NCI-H2227 (cell line): ENCODE measurements around the gene MOB1B.
A peak's percentile ranks its signal among the peaks of the same experiment; 100 is the strongest.
"Not testable (repeated sequence)": the region's sequence is repeated elsewhere in the genome, so short reads cannot be mapped to it uniquely, and the experiment has no call there.

ENCODE experiments used
- DNase-seq: peaks from one replicate; lab custom pipeline; 2025; ENCODE audit not compliant: unreplicated experiment; lab: John Stamatoyannopoulos, UW

The MOB1B gene

DNA sequence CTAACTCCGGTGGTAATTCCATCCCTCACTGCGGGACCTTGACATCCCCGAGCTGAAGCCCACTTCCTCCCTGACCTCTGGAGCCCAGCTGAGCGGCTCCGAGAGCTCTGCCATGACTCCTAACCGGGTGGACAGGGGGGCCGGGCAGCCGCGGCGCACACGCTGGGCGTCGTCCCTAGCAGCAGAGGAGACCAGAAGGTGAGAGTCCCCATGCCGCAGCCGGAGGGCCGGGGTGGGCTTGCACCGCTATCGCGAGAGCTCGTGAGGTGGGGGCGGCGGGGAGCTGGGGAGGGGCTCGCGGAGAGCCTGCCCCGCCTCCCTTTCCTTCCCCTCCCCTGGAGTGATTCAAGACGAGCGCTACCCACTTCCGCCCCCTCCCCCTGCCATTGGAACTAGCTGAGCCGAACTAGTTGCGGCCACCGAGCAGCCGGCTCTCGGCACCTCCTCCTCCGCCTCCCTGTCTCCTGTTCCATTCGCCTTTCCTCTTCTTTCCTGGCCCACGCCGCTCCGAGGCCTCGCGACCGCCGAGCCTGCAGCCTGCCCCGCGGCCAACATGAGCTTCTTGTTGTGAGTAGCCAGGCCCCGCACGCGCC, at the start of gene MOB1B:
MOB1B (plus strand) TSS at position 386 of the 593 bp plus-strand sequence; CDS start at position 554, 168 bp downstream.
- DNase-seq, result peak; percentile 88

DNA sequence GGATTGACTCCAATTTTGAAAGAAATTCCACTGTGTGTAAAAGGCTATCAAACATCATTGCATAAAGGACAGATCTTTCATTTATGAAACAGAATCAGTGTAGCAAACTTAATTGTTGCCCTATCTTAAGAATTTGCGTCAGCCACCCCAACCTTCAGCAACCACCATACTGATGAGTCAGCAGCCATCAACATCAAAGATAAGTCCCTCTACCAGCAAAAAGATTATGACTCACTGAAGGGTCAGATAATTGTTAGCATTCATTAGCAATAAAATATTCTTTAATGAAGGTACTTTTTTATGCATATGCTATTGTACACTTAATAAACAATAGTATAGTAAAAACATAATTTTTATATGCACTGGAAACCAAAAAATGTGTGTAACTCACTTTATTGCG, 46.7 kb upstream of the MOB1B start:
- no peak for DNase-seq

DNA sequence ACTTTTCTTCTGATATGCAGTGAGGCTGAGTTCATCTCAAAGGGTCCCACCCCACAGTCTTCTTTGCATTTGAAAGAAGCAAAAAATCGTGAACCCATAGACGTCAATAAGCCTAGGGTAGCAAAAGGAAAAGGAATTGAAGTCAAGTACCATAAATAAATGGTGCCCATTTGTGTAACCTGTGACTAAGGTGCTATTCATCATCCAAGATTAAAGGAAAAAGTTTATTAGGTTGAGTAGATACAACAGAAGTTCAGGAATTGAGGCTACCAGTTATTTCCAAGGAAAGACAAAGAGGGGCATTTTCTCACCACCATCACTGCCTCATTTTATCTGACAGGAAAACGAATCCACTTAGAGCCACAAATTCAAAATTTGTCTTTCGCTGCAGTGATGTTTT, 43.7 kb upstream of the MOB1B start:
- no peak for DNase-seq

DNA sequence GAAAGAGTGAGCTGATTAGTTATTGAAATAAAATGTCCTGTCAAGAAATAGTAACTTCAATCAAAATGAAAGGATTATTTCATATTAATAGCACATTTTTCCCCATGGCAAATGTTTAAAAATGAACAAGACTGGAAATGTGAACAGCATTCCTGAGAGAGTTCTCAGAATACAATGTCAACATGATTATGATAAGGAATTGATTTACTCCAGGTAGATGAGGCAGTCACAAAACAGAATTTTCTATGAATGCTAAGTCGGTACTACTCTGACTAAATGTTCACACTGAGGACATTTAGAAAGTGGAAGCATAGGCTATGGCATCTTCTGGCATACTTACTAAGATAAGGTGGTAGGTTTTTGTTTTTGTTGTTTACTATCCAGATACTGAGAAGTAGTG, 43.1 kb upstream of the MOB1B start:
- no peak for DNase-seq

DNA sequence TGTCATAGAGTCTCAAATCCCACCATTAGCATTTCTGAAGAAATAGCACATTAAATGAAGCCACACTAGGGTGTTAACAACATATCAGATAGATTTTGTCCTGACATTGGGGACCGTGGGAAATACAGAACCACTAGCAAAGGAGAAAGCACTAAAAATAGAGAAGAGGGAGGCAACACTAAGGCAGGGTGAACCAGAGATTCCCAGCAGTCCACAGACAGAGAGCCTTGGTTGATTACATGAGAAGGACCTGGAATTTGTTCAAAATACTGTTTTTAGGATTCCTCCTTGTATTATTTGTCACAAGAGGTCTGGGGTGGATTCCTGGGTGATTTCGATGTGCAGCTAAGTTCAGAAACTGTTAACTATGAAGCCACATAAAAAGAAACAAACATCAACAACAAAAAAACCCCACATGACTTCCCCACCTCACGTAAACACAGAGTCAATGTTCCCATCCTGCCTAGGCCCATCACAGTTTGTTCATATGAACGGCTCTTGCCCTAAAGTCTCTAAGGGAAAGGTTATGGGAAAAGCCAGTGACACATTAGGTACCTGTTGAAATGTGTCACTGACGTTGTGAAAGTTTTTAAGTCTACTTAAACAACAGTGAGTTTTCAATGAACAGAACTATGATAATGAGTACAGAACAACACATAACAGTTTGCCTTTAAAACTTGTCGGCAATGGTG, 38.9 kb upstream of the MOB1B start:
- DNase-seq, result no peak

DNA sequence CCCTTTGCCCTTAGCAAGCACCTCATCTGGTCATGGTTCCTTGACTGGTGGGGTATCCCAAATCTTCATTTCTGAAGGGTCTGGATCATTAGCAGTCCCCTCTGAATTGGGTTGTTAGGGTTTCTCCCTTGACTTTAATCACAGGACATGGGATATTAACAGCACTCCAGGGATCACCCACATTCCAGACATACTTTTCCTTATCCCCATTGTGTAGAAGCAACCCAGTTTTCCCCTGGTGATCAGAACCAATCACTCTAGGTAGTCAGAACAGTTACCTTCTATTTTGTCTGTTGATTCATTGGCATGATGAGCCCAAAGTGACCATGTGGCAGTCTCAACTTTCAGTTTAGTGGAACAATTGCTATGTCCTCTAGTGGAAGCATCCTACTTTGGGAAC, 33.4 kb upstream of the MOB1B start:
- DNase-seq, result no peak

DNA sequence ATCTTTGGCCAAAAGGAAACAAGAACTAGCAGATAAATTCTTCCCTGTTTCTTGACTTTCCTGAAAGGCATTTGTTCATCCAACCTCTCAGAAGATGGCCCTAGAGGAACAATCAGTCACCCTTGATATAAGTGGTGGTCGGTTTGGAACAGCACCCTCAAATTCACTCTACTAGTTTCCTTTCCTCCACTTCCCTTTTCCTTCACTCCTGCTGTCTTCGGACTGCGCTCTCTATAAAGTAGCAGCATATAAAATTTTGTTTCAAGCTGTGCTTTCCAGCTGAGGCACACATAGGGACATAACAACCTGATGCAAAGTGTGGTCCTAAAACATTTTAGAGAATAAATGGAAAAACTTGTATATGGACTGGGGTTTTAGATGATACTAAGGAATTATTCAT, 29.0 kb upstream of the MOB1B start:
- no peak for DNase-seq

DNA sequence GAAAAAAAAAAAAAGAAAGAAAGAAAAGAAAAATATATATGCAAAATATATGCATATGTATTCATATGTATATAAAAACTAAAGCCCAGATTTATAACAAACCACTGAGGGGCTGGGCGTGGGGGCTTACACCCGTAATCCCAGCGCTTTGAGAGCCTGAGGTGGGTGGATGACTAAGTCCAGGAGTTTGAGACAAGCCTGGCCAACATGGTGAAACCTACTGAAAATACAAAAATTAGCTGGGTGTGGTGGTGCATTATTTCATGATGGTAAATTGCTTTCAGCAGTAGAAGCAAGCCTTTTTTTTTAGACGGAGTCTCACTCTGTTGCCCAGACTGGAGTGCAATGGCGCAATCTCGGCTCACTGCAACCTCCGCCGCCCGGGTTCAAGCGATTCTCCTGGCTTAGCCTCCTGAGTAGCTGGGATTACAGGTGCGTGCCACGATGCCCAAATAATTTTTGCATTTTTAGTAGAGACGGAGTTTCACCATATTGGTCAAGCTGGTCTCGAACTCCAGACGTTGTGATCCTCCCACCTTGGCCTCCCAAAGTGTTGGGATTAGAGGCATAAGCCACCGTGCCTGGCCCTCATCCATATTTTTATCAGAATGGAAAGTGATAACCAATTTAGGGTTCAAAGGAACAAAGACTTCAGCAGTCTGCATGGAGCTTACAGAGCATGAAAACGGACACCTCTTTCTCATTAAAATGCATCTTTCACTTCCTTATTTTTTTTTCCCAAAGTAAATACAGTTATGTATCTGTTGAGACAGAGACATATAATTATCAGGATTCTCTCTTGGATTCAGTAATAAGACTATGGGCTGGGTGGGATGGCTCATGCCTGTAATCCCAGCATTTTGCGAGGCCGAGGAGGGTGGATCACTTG, 27.7 kb upstream of the MOB1B start:
- DNase-seq, result no peak

DNA sequence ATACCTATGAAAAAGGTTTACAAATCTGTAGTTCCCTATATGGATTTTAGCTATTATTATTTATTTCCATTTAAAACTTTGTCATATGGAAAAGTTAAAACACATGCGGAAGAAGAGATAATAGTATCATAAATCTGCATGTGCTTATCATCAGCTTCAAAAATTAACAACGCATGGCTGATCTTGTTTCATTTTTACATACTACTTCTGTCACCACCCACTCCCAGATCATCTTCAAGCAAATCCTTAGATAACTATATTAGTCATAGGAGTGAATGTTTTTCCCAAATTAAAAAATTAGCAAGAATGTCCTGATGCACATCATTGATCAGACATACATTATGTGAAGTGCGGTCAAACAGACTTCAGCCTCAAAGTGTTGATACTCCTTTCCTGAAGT, 24.6 kb upstream of the MOB1B start:
- DNase-seq, result no peak

DNA sequence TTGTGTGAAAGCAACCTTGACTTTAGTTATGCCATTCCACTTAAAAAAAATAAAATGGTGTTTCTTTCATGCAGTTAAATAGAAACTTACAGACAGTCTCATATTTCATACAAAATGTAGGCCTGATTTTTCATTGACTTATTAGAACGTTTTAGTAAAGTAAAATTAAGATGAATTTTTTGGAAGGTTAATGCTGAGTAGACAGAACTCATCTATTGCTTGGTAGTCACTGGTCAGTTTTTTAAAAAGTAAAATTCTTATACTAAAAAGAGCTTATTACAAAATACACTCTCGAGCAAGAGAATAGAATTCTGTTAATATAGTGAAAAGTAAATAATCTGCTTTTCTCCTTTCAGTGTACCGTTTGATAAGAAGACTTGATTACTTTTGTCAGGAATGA, 21.4 kb upstream of the MOB1B start:
- DNase-seq, result no peak

DNA sequence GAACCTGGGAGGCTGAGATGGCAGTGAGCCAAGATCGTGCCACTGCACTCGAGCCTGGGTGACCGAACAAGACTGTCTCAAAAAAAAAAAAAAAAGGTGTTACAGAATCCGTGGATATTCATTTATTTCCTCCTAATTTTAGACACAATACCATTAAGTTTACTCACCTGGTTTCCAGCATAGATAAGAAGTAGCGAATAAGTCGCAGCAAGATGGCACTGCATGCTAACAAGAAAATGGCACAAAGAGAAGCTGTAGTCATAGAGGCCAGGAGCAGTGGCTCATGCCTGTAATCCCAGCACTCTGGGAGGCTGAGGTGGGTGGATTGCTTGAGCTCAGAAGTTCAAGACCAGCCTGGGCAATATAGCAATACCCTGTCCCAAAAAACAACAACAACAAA, 17.0 kb upstream of the MOB1B start:
- no peak for DNase-seq

DNA sequence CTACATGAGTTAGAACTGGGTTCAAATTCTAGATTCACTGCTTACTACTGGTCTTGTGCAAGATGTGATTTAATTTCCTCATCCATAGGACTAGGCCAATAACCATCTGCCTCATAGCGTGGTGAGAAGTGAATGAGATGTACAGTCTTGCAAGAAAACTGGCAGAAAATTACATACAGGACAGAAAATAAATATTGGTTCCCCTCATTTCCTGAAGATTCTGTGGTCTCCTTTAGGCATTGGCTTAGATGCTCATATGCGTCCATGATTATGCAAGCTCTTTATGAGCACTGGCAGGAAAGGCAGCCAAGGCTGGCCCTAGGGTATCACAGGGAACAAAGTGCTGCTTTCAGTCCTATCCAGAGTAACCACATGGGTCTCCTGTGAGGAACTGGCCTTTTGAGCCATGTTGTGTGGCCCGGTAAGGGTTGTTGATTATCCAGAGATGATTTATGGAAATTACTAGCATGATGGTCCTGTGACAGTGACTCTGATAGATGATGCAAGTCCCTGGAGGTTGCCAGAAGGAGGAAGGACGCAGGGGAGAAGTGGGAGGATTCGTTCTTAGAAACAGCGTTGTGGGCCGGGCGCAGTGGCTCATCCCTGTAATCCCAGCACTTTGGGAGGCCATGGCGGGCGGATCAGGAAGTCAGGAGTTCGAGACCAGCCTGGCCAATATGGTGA, 9.9 kb upstream of the MOB1B start:
- DNase-seq, result no peak

DNA sequence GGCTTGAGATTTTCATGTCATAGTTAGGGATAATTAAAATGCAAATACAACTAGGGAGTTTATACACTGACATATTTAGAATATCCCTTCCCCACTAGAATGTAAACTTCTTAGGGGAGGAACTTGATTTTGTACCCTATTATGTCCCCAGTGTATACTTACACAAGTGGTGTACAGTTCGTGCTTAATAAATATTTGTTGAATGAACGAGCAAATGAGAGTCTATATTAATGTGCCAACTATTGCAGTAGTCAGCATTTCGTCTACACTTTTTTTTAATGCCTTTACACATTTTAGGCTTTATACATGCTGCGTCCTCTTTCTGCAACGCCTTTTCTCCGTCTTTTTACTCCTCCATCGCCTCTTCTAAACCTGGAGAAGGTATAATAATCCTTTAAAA, 8.4 kb upstream of the MOB1B start:
- no peak for DNase-seq

DNA sequence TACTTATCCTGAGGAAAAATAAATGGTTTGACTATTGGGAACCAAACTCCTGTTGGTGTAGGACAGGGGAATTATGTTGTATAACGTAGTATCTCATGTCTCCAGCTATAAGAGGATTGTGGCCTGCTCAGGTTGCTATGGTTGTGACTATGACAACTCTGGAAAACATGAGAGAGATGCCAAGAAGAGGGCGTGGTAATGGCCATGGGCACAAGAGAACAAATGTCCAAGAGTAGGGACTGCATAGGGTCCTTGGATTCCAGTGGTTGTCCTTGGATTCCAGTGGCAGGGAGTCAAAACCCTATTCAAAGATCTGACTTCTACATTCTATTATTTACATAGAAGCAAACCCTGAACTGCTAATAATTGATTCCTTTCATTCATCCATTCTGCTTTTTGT, 6.8 kb upstream of the MOB1B start:
- no peak for DNase-seq

DNA sequence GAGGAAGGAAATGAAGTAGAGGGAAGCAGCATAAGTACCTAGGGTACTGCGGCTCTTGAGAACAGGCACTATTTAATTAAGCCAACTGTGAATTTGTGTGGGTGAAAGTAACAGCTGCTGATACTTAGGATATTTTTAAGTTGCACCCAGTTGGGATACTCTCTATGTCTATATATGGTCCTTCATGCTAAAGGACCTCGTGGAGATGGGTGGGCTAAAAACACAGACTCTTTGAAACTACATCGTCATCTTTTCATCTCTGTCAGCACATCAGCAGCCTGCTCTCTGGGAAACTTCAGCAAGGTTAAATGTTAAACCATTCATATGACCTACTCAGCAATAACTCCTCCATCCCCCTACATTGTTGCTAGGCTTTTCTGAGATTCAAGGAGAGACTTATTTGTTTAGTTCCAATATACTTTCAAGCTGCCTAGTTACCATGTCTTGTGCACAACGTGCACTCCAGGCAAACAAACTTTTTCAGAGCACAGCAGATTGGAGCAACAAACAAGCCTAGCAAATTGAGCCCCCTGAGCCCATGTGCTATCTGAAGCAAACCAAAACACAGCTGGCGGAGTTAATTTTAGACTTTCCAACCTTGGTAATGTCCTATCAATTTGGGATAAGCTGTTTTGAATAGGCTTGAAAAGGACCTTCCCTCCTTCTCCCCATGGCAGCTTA, 6.2 kb upstream of the MOB1B start:
- no peak for DNase-seq

DNA sequence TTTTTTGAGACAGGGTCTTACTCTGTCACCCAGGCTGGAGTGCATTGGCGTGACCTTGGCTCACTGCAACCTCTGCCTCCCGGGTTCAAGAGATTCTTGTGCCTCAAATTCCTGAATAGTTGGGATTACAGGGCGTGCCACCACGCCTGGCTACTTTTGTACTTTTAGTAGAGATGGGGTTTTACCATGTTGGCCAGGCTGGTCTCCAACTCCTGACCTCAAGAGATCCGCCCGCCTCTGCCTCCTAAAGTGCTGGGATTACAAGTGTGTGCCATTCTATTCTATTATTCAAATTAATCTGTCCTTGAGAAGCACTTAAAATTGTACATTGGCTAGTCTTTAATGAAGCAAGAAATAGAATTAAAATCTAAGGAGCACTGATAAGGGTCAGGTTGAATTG, 3.6 kb upstream of the MOB1B start:
- not testable (repeated sequence) for DNase-seq

DNA sequence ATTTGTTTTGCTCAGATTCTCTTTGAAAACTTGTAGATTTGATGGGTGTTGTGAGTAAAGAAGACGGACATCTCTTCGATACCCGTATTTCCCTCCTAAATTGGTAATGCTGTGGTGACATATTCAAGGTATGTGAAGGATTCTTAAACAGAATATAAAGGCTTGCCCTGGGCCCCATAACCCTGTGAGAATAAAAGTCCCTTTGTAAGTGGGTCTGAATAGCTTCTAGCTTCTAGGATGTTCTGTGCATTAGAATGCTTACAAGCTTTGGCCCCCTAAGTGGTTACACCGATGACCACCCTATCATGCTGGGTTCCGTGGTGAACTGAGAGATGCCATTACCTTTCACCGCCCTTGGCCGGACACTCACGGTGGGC, 574 bp upstream of the MOB1B start:
- no peak for DNase-seq

DNA sequence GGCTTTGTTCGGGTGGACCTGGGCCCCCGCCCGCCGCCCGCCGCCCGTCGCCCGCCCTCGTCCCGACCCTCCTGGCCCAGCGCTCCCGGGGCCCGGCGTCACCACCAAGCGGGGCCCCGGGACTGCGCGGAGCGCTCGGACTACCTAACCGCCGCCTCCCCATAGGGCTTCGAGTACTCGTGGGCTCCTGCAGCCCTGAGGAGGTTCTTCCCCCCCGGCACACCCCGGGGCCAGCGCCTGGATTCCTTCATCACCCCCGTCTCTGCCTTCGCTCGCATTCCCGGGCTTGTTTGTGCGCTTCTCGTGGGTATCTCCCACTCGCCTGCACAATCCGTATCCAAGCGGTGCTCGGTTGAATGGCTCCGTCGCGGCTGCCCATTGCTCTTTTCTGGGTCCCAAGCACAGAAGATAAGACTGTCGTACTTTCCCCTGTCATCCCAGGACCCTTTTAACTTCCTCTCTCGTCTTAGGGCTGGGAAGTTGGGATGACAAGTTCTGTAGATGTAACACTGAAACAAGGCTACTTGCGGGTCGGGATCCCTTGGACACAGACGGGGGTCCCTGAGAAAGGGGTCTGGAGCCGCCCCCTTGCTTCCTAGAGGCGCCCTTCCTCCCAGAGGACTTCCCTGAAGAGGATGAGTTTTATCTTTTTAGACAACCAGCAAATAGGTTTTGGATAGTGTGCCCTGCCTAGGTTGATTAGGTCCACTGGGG, 565 bp downstream of the MOB1B start:
- no peak for DNase-seq

DNA sequence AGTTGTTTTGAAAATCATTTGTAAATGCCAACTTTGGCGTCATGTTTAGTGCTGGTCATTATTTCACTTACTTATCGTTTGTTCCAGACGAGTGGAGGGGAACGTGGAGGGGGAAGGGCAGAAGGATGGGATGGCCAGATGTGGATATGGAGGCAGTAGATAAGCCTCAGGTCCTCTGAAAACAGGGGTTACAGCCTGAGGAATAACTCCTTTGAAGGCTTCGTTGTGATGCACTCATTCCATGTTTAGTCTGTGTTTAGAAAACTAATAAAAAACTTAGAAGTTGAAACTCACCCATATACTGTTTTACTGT, 1.1 kb downstream of the MOB1B start:
- DNase-seq, result no peak

DNA sequence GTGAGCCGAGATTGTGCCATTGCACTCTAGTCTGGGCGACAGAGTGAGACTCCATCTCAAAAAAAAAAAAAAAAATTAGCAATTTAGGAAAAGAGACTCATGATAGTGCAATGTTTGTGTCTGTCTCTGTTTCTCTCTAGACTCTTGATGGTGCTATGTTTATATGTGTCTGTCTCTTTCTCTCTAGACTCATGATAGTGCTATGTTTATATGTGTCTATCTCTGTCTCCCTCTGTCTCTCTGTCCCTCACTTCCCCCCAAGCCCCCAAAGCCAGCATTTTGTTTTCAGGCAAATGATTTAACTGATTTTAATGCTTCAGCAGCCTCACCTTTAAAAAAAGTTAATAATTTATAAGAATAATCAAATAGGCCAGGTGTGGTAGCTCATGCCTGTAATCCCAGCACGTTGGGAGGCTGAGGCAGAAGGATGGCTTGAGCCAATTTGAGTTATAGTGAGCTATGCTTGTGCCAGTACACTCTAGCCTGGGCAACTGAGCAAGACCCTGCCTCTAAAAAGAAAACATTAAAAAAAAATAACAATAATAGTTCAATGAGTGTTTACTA, 6.9 kb downstream of the MOB1B start:
- no peak for DNase-seq
